Dedifferentiated amniotic fluid mesenchymal stem cell (primary cell): ENCODE results near the gene PCDH9.
"Not testable (repeated sequence)": the region's sequence is repeated elsewhere in the genome, so short reads cannot be mapped to it uniquely, and the experiment has no call there.

Experiments used
- DNase-seq: peaks from one replicate; pipeline ENCODE4 v3.0.0-alpha.2; 2016; ENCODE audit errors: extremely low spot score

The PCDH9 gene

DNA sequence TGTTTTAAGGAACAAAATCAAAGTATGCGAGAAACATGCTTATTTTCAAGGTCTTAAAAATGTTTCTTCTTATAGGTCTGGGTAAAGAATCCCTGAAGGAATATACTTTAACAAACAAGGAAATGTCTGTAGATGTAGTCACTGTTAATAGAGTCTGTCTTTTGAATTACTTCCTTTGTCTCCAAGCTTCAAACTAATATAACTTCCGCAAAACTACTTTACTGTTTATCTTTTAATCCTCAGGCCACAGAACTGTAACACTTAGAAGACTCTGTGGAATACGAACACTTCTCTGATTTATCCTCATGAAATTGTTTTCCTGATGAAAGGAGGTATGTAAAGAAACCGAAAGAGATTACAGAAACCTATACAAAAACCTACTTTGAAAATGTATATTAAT lies 316.0 kb downstream of the PCDH9 start:
- DNase-seq = no peak

GRCh38 chr13:66911411-66911939 lies 318.7 kb downstream of the PCDH9 start:
- no peak for DNase-seq

DNA sequence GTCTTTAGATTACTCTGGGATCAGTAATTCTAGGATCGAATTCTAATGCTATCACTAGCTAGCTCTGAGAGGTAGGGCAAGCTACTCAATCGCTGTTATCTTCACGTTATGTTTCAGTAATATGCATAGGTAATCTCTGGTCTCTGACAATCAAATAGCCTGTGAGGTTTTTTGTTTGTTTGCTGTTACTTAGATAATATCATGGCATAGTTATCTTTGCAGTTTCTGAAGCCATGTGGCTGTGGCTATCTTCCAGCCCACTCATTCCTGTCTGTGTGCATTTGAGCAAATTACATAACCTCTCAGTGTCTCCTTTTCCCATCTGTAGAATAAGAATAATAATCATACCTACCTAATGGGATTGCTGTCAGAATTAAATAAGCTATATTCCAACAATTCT lies 330.2 kb downstream of the PCDH9 start:
- no peak for DNase-seq

GRCh38 chr13:66896933-66897332 lies 333.2 kb downstream of the PCDH9 start:
- DNase-seq = no peak

DNA sequence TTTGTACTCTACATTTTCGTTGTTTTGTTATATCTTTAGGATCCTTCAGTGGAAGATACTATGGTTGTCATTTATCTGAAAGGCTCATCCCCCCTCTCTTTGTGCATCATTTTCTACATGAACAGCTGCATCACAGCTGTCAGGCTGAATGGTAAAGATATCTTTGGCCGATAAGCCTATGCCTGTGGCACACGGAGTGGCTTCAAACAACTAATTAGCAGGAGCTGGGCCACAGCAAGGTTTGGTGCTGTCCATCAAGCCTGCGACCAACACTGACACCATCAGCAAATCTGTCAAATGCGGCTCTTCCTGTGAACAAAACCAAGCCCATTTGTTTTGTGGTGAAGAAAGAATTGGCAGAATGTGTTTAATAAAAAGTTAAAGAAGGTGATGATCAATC lies 334.4 kb downstream of the PCDH9 start:
- DNase-seq = no peak

DNA sequence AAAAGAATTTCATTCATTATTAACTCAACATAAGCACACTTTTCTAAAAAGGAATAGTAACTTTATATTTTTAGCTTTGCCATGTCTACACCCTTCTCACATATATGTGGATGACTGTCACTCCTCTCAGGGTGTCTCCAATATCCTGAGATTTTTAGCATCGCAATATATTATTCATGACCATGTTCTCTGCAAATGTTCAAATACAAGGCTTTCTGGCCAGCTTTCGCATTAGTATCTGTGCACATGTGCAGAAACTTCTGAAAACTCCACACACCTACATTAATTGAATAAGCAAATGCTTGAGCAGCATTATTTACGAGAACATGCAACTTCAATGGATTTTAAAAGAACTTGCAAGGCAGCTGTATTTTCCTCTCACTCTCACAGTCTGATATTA lies 334.8 kb downstream of the PCDH9 start:
- no peak for DNase-seq

DNA sequence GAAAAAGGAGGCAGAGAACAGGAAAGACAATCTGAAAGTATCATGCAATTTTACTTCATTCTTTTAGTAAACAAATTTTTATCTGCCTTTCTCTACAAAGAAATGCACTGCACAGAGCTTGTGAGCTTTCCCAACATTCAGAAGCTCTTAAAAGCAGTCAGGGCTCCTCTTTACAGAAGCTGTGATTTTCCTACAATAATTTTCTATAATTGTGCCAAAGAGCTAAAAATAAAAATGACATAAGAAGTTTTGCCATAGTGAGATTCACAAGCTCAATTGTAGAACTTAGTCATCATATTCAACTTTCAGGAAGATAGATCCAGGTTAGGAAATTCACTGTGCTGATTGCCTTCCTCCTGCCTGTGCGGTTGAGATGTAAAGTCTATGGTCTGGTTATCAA lies 341.4 kb downstream of the PCDH9 start:
- no peak for DNase-seq

GRCh38 chr13:66887088-66887487 lies 343.0 kb downstream of the PCDH9 start:
- DNase-seq = no peak

GRCh38 chr13:66886264-66886663 lies 343.9 kb downstream of the PCDH9 start:
- no peak for DNase-seq

DNA sequence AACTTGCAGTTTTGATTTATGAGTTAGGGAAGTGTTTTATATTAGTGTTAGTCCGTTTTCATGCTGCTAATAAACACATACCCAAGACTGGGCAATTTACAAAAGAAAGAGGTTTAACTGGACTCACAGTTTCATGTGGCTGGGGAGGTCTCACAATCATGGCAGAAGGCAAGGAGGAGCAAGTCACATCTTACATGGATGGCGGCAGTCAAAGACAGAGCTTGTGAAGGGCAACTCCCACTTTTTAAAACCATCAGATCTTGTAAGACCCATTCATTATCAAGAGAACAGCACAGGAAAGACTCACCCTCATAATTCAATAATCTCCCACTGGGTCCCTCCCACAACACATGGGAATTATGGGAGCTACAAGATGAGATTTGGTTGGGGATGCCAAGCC lies 349.0 kb downstream of the PCDH9 start:
- not testable (repeated sequence) for DNase-seq

DNA sequence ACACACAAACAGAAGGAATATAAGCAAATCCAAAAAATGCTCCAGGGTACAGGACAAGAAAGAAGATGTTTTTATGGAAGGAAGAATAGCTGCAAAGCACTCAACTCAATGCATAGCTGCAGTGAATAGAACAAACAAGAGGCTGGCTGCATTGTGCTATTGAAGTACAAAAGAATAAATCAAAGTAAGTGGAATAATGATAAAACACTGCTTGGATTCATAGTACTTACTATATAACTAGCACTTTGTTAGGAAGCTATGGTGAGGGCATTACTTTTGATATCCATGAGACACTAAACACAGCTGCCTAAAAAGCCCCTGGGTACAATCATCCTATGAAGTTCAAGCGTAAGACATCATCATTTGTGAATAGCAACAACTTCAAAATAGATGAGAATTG lies 350.1 kb downstream of the PCDH9 start:
- no peak for DNase-seq

DNA sequence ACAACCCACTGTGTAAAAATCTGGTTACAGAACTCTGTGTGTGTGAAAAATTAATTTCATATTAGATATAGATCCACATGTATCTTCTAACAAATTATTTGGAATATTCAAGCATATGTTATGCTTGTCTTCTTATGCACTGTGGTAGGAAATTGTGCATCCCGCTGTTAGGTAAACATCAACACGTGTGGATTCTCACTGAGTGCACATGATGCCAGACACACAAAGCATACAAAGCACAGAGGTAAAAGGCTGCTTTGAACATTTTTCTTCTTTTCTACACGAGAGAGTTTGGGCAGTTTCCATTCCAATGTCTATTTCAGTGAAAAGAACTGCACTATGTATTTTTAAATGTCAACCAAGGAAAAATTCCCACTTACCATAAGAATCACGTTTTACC lies 354.9 kb downstream of the PCDH9 start:
- no peak for DNase-seq

- DNase-seq = no peak
Observed at GRCh38 chr13:66864627-66865026, 365.5 kb downstream of the PCDH9 start.

DNA sequence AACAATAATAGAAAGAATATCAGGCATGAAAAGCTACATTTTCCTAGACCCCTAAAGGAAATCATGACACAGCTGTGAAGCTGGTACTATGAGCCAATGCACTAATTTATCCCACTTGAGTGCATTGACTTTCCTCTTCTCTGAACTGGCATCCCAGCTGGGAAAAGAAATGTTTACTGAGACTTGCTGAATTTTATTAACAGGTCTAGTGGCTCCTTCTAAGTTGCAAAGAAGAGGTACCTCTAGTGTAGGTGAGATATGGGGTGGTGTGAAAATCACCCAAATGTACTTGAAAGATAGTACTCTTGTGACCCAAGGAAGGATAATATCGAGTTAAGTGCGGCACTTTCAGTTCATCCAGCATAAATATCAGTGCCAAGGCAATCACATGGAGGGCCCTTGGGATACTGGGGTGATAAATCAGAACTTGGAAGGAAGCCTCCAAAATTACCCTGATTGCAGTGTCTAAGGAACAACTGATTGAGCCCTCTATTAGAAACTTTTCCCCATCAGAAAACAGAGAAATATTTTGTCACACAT lies 369.2 kb downstream of the PCDH9 start:
- no peak for DNase-seq

GRCh38 chr13:66859934-66860877 lies 369.9 kb downstream of the PCDH9 start:
- DNase-seq = no peak

DNA sequence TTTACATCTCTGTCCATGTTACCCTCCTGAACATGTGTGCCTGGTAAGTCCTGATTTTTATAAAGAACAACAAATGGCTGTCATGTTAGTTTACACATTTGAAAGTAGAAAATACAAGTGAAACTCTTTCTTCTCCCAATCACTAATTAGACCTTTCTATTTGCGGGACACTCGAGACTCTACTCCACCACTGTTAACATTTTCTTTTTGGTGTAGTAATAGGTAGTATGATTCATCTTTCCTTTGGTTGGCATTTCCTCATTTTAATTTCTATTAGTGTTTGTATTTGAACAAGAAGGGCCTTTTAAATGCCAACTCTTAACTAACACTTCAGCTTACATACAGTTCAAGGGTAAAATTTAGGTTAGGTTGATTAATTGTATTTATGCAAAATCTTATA lies 371.1 kb downstream of the PCDH9 start:
- DNase-seq = no peak

DNA sequence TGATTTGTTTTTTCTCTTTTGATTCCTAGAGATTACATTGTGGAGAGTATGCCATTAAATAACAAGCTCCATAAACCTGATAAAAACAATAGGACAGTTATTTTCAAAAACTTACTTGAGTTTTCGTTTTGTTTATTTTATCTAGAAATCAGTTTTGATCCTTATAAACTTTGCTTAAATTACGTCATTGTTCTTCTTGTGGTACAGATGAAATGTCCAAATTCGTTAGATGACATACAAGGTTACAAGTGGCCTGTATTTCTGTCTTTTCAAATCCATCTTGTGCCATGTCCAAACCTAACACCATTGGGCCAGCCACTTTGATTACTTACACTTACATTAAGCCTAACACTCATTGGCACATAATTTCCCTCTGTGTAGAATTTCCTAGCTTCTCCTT lies 372.0 kb downstream of the PCDH9 start:
- DNase-seq = no peak

DNA sequence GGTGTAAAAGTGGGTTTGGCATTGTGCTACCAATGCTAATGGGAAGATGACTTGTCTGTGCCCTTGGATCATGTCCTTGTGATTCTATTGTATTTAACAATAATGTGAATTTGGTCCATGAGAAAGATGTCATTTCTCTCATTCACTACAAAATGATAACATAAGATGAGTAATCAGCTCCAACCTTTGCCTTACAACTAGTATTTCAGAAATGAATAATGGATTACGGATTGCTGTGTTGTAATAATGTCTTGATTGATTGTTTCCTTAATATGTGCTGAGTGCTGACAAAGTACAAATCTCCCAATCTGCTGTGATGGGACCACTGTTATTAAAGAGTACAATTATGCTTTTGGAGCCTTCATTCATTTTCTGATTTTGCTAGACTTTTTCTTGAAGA lies 375.0 kb downstream of the PCDH9 start:
- DNase-seq = no peak

- DNase-seq = no peak
Observed at GRCh38 chr13:66853564-66853963, 376.6 kb downstream of the PCDH9 start.

DNA sequence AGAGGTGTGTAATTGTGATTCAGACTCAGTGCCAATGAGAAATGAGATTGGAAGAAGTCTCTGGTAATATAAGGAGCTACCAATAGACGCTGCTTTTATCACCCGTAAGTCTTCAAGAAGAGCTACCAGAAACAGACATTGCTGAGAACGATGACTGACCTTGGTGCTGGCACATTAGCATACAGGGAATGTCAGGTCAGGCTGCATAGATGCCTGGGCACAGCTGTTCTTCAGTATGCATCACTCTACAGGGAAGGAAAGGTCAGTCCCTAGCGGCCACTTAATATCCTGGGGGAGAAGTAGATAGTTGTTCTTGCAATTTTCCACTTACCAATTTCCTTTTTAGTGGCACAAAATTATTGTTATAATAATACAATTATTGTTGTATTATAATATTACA lies 380.4 kb downstream of the PCDH9 start:
- no peak for DNase-seq

GRCh38 chr13:66847541-66847940 lies 382.6 kb downstream of the PCDH9 start:
- DNase-seq = no peak

DNA sequence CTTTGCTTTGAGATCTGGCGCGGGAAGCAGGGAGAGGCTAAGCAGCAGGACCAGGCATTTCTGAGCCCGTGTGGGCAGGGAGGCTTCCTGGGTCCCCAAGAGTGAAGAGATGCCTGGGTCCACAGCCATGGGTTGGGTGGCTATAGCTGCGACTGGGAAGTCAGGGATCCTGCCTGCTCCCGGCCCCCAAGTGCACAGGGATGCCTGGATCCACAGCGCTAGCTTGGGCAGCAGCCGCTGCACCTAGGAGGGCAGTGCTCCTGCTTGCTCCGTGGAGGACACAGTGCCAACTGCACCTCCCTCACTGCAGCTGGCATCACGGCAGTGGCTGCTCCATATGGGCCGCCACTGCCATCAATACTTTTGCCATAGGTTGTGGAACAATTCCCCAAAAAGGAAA lies 384.7 kb downstream of the PCDH9 start:
- no peak for DNase-seq

GRCh38 chr13:66844933-66845332 lies 385.2 kb downstream of the PCDH9 start:
- DNase-seq = no peak
